ENCODE results near the gene LRRC8B.

The LRRC8B gene

DNA sequence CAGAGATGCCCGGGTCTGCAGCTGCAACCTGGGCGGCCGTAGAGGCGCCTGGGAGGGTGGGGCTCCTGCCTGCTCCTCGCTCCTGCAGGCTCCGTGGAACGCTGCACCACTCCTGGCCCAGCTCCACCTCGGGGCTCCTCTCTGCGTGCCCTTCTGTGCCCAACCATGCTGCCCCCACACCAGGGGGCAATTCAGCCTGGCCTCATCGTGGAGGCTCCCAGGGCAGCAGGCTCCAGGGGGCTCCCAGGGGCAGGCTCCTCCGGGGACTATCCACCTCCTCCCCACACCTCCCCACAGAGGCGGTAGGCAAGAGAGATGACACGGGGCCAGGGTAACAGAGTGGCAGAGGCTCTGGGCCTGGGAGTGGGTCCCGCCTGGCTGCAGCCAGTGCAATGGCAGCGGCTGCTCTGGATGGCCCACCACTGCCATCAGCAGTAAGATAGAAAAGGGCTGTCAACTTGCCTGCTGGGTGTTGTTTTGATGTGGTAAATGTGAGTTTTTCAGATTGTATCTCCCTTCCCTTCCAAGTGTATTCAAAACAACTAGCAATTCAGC, 85.9 kb downstream of the LRRC8B start:
- no peaks in the 10 kb centered on the region for H4K20me1 ChIP-seq (ENCODE audit: insufficient read depth, low read length, poor library complexity, severe bottlenecking)
- H2AFZ ChIP-seq (ENCODE audit: low read length), result no peak overlapping the region
- H3K4me2 ChIP-seq (ENCODE audit: low read depth, low read length, poor library complexity, severe bottlenecking), result no peak overlapping the region
- peaks cover 18% of the 10 kb centered on the region for H3K4me1 ChIP-seq (ENCODE audit: insufficient read depth, low read length, poor library complexity, severe bottlenecking)
- no peak for TF ChIP-seq EZH2phosphoT487 (IDR thresholded peaks at IDR 0.05; ENCODE audit: borderline replicate concordance)
- TF ChIP-seq, protein P1, sequence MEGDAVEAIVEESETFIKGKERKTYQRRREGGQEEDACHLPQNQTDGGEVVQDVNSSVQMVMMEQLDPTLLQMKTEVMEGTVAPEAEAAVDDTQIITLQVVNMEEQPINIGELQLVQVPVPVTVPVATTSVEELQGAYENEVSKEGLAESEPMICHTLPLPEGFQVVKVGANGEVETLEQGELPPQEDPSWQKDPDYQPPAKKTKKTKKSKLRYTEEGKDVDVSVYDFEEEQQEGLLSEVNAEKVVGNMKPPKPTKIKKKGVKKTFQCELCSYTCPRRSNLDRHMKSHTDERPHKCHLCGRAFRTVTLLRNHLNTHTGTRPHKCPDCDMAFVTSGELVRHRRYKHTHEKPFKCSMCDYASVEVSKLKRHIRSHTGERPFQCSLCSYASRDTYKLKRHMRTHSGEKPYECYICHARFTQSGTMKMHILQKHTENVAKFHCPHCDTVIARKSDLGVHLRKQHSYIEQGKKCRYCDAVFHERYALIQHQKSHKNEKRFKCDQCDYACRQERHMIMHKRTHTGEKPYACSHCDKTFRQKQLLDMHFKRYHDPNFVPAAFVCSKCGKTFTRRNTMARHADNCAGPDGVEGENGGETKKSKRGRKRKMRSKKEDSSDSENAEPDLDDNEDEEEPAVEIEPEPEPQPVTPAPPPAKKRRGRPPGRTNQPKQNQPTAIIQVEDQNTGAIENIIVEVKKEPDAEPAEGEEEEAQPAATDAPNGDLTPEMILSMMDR (conservative IDR thresholded peaks at IDR 0.05; ENCODE audit: low read length), result no peak
- H3K9me3 ChIP-seq (ENCODE audit: insufficient read depth, low read depth, low read length), result no peaks in the 10 kb centered on the region
- no peak overlapping the region for H3K4me3 ChIP-seq (ENCODE audit: low read length, poor library complexity, severe bottlenecking)
- H3K79me2 ChIP-seq (ENCODE audit: insufficient read depth, low read length), result no peaks in the 10 kb centered on the region
- no peaks in the 10 kb centered on the region for H3K9me2 ChIP-seq (replicated peaks; ENCODE audit: low read depth, low read length)
- H3K9ac ChIP-seq (ENCODE audit: low read depth, low read length, poor library complexity, severe bottlenecking), result no peak overlapping the region
- no peaks in the 10 kb centered on the region for H3F3A ChIP-seq (ENCODE audit: low read depth)
- H3K27me3 ChIP-seq (ENCODE audit: insufficient read depth, low read length, poor library complexity, severe bottlenecking), result no peaks in the 10 kb centered on the region
- no peaks in the 10 kb centered on the region for H3K36me3 ChIP-seq (ENCODE audit: insufficient read depth, low read length)

DNA sequence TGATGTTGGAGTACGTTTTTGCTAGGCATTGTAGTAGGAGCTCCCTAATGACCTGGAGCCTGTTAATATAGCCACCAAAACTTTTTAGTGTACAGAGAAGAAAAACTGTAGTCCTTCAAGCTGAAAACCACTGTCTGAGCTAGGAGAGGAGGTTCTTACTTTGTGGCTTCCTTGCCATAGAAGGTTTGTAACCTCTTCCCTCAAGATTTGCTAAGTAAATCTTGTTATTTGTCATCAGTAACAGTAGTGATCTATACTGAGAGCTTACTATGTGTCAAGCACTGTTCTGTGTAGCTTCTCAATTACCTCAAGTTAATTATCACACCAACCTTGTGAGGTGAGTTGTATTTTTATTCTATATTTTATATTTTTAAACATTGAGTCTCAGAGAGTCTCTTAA, 87.1 kb downstream of the LRRC8B start:
- Histone ChIP-seq H3K9me3 (ENCODE audit: insufficient read depth, low read depth, low read length) (no peaks in the 10 kb centered on the region), H3K4me3 (ENCODE audit: low read length, poor library complexity, severe bottlenecking) (no peak overlapping the region), H3F3A (ENCODE audit: low read depth) (no peaks in the 10 kb centered on the region), H3K27me3 (ENCODE audit: insufficient read depth, low read length, poor library complexity, severe bottlenecking) (no peaks in the 10 kb centered on the region), H3K4me2 (ENCODE audit: low read depth, low read length, poor library complexity, severe bottlenecking) (no peak overlapping the region), H2AFZ (ENCODE audit: low read length) (no peak overlapping the region), H3K79me2 (ENCODE audit: insufficient read depth, low read length) (no peaks in the 10 kb centered on the region), H3K4me1 (ENCODE audit: insufficient read depth, low read length, poor library complexity, severe bottlenecking) (peaks cover 18% of the 10 kb centered on the region), H3K9ac (ENCODE audit: low read depth, low read length, poor library complexity, severe bottlenecking) (no peak overlapping the region), H3K9me2 (replicated peaks; ENCODE audit: low read depth, low read length) (no peaks in the 10 kb centered on the region), H3K36me3 (ENCODE audit: insufficient read depth, low read length) (no peaks in the 10 kb centered on the region), H4K20me1 (ENCODE audit: insufficient read depth, low read length, poor library complexity, severe bottlenecking) (no peaks in the 10 kb centered on the region)
- TF ChIP-seq, protein P1 (conservative IDR thresholded peaks at IDR 0.05; ENCODE audit: low read length), result no peak
- no peak for TF ChIP-seq EZH2phosphoT487 (IDR thresholded peaks at IDR 0.05; ENCODE audit: borderline replicate concordance)

DNA sequence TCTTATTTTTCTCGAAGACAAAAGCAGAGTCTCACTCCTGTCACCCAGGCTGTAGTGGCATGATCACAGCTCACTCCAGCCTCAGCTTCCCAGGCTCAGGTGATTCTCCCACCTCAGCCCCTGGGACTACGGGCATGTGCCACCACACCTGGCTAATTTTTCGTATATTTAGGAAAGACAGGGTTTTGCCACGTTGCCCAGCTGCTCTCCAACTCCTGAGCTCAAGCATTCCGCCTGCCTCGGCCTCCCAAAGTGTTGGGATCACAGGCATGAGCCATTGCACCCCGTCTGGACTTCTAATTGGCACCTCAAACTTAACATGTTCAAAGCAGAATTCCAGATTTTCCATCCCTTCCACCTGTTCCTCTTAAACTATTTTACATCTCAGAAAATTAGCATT, 89.3 kb downstream of the LRRC8B start:
- Histone ChIP-seq H3K9ac (ENCODE audit: low read depth, low read length, poor library complexity, severe bottlenecking) (no peak overlapping the region), H3K9me2 (replicated peaks; ENCODE audit: low read depth, low read length) (no peaks in the 10 kb centered on the region), H4K20me1 (ENCODE audit: insufficient read depth, low read length, poor library complexity, severe bottlenecking) (no peaks in the 10 kb centered on the region), H3K79me2 (ENCODE audit: insufficient read depth, low read length) (no peaks in the 10 kb centered on the region), H3F3A (ENCODE audit: low read depth) (no peaks in the 10 kb centered on the region), H3K27me3 (ENCODE audit: insufficient read depth, low read length, poor library complexity, severe bottlenecking) (no peaks in the 10 kb centered on the region), H3K4me1 (ENCODE audit: insufficient read depth, low read length, poor library complexity, severe bottlenecking) (peaks cover 13% of the 10 kb centered on the region), H3K4me2 (ENCODE audit: low read depth, low read length, poor library complexity, severe bottlenecking) (no peak overlapping the region), H3K36me3 (ENCODE audit: insufficient read depth, low read length) (no peaks in the 10 kb centered on the region), H3K4me3 (ENCODE audit: low read length, poor library complexity, severe bottlenecking) (no peak overlapping the region), H3K9me3 (ENCODE audit: insufficient read depth, low read depth, low read length) (0 out of 2 replicates have a peak, but pooled peaks cover 5% of the 10 kb centered on the region), H2AFZ (ENCODE audit: low read length) (no peak overlapping the region)
- no peak for TF ChIP-seq EZH2phosphoT487 (IDR thresholded peaks at IDR 0.05; ENCODE audit: borderline replicate concordance)
- TF ChIP-seq, protein P1 (conservative IDR thresholded peaks at IDR 0.05; ENCODE audit: low read length), result no peak

All from Loucy (cell line).